GM19035 (cell line): ENCODE data around the gene PGP.
"Not testable (repeated sequence)": the region's sequence is repeated elsewhere in the genome, so short reads cannot be mapped to it uniquely, and the experiment has no call there.

ENCODE experiments used
- ATAC-seq: cut with Tn5 transposase; IDR thresholded peaks from one replicate; pipeline ENCODE4 v1.9.1; 2021; ENCODE audit not compliant: unreplicated experiment

Gene PGP, protein sequence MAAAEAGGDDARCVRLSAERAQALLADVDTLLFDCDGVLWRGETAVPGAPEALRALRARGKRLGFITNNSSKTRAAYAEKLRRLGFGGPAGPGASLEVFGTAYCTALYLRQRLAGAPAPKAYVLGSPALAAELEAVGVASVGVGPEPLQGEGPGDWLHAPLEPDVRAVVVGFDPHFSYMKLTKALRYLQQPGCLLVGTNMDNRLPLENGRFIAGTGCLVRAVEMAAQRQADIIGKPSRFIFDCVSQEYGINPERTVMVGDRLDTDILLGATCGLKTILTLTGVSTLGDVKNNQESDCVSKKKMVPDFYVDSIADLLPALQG

DNA sequence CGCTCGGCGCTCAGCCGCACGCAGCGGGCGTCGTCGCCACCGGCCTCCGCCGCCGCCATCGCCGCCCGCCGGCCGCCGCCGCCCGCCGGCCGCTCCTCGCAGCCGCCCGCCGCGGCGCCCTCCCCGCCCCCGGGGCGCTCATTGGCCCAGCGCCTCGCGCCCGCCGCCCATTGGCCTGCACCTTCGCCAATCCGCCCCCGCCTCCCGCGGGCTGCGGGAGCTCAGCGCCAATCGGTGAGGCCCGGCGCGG lies at the start of gene PGP:
PGP (minus strand) TSS at position 122 of the 250 bp plus-strand sequence; CDS start at position 59, 63 bp downstream.
- ATAC-seq = peak; percentile 83

DNA sequence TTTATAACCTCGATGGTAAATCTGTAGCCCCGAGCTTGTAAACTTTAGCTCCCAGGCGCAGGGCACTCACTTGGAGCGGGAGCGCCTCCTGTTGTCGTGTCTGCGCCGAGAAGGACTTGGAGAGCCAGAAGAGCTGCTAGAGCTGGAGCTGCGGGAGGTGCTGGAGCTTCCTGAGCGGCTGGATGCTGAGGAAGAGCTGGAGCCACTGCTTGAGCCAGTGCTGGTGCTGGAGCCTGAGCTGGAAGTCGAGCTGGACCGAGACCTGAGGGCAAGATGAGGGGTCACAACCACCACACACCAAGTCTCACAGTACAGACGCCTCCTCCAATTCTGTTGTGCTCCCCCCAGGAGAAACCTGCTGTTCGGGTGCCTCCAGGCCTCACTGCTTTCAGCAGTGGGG lies 48.4 kb upstream of the PGP start:
- ATAC-seq = not testable (repeated sequence)

DNA sequence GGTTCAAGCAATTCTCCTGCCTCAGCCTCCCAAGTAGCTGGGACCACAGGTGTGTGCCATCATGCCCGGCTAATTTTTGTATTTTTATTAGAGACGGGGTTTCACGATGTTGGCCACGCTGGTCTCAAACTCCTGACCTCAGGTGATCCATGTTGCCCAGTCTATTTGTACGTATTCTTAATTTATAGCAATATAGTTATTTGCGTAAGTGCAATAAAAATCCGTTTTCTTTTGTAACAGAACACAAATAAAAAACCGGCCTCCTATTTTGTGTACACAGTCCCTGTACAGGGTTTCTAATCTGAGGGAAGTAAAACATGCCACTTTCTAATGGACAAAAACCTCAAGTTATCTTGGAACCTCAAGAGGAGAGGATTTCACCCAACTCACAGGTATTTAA lies 45.6 kb upstream of the PGP start:
- ATAC-seq = no peak

DNA sequence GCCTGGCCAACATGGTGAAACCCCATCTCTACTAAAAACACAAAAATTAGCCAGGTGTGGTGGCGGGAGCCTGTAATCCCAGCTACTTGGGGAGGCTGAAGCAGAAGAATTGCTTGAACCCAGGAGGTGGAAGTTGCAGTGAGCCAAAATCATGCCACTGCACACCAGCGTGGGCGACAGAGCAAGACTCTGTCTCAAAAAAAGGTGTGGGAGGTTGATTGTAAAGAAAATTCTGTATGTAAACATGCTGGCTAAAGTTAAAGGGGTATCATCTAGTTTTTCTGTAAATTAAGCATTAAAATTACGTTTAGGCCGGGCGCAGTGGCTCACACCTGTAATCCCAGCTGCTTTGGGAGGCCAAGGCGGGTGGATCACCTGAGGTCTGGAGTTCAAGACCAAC lies 43.9 kb upstream of the PGP start:
- ATAC-seq = not testable (repeated sequence)

DNA sequence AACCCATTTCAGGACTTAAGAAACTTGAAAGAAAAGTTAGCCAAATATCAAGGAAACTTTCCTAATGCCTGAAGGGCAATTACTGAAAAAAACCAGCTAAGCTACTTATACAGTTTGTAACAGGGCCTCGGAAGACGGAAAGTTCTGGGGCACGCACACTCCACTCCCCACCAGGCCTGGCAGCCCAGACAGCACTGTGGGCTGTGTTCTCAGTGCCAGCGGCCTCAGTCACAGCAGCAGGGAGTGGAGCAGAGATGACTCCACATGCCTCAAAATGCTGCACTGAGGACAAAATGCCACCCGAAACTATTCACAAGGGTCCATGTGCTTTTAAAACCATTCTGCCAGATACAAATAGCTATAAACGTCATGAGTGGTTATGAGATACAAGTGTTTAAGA lies 43.1 kb upstream of the PGP start:
- ATAC-seq = no peak

DNA sequence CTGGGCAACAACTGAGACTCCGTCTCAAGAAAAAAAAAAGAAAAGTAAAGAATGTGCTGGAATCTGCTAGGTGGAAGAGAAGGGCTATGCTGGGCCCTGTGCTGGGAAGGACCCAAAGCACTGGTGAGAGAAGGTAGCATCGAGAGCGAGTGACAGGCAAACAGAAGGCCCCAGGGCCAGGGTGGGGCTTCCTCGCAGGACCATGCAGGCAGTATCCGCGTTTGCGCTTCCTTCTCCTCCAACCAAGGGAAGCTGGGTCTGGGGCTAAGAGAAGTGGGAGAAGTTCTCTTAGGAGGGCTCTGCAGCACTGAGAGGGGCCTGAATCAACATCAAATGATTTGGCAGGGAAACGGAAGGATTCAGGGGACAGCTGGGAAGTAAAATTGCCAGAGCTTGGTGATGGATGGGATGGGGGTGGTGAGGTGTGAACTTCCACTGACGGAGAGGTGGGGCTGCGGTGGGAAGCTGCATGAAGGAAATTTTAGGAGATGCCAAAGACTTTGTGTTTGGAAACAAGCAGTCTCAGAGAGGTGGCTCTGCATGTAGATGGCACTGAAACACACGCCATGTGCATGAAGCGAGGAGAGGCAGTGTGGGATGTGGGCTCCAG lies 42.0 kb upstream of the PGP start:
- ATAC-seq = no peak

DNA sequence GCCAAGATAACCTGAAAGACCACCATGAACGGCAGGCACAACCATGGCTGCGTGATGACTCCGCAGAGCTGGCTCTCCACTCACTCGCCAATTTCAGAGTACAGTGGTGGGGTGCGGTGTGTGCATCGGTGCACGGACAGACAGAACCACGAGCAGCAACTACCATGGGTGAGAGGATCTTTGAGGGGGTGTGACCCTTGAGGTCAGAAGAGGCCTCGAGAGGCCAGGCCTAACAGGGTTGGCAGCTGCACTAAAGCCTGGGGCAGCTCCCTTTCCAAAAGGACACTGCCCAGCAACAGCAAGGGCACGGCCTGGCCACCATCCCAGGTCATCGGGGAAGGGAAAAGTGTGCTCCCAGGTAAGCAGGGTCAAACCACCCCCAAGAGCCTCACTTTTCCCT lies 38.7 kb upstream of the PGP start:
- ATAC-seq = no peak

DNA sequence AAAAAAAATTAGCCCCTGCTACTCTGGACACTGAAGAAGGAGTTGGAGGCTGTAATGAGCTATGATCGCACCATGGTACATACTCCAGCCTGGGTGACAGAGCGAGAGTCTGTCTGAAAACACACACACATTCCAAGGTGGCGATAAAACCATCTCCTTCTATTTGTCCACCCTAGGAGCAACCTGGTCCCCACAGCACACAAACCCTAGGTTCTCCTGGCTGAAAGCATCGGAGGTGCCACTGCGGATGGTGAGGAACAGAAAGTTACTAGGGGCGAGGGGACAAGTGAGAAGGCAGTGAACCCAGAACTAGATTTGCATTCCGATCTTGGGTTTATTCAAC lies 38.1 kb upstream of the PGP start:
- no peak for ATAC-seq

DNA sequence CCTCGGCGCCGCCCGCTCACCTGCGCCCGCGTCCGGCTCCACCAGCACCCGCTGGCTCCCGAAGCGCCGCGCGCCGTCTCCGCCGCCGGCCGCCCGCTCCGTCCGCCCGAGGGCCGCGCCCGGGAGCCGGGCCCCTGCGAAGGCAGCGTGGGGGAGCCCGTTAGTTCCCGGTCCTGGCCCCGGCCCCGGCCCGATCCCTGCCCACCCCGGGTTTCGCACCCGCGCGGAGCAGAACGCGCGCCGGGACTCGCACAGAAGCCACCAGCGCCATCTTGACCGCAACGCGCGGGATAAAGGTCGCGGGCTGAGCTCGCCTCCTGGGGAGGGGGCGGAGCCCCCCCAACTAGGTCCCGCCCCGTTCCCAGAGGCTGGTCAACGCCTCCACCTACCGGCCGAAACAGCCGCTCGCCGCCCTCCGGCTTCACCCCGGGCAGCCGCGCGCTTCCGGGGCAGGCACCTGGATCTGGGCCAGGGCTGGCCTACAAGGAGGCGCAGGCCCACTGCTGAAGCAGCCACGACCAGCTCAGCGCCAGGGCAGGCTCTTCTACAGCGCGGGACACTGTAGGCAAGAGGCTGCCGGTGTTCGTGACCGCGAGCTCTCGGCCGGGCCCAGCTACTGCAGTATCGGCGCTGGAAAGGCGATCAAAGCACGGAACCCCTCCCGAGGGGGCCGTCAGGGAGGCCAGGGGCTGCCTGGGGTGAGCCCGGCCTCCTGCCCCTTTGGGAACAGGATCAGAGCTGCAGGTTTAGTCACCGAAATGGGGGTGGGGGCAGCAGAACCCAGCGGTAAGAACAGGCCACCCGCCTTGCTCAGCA lies 36.9 kb upstream of the PGP start, which contains the start of gene ECI1:
ECI1 (minus strand) TSS at position 292 of the 816 bp plus-strand sequence; CDS start at position 271, 21 bp downstream.
- peak; percentile 90 for ATAC-seq

DNA sequence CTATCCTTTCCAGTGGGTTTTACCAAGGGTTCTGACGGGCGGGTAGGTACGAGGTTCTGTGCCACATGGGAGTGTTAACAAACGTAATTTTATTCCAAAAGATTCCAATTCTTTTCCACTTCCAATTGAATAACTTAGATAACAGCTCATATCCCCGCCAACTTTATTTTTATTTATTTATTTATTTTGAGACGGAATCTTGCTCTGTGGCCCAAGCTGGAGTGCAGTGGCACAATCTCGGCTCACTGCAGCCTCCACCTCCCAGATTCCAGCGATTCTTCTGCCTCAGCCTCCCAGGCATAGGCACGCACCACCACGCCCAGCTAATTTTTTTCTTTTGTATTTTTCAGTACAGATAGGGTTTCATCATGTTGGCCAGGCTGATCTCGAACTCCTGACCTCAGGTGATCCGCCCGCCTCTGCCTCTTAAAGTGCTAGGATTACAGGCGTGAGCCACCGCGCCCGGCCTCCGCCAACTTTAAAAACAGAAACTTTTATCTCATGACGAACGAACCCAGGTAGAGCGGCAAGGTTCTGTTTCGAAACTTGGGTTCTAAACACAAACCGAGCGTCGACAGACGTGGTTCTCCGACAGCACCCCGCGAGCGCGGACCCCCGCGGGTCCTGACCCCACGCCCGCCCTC lies 36.1 kb upstream of the PGP start:
- no peak for ATAC-seq

DNA sequence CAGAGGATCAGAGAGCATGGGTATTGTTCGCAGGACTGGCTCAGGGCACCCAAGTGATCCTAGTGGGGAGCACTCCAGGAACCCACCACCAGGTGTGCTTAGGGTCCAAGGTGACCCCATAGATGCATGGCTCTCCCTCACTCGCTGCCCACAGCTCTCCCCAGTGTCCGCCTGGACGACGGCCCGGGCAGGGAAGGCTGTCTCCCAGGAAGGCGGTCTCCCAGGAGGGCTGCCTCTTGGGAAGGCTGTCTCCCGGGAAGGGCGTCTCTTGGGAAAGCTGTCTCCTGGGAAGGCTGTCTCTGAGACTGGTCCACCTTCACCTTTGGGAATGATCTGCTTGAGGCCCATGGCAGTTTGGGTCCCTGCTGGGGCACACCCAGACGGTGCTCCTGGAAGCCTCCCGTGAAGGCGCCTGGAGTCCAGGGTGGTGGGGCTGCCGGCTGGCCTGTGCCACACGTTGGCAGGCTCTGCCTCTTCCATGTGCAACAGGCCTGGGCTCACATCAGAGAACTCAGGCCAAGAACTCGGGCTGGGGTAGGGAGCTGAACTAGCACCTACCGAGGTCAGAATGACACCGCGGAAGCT lies 31.8 kb upstream of the PGP start:
- ATAC-seq = no peak

DNA sequence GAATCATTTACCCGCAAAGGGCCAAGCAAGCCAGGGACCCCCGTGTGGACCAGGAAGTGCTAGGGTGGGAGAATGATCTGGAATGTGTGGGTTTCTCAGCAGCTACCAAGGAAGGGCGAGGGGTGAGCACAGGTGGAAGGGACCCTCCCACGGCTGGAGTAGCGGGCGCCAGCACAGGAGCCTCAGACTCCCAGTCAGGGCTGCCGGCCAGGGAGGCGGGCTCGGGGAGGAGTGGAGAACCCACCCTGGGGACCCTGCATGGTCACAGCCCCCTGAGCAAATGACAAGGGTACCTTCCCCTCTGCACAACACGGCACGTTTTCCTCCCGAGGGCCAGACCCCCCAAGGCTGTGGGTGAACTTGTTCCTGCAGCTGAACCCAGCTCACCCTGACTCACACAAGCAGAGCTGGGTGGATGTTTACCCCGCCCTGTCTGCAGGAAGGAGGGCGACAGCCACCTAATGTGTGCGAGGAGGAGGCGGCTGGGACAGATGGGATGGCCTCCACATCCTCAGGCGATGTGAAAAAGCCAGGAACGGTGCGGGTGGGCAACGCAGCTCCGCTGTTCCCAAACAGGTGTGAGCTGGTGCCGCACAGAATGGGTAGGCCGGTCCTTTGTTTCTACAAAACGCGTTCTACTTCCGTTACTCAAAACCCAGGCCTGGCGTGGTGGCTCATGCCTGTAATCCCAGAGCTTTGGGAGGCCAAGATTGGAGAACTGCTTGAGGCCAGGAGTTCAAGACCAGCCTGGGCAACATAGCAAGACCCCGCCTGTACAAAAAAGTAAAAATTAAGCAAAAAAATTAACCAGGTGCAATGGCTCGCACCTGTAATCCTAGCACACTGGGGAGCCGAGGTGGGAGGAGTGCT lies 30.5 kb upstream of the PGP start:
- ATAC-seq = no peak

DNA sequence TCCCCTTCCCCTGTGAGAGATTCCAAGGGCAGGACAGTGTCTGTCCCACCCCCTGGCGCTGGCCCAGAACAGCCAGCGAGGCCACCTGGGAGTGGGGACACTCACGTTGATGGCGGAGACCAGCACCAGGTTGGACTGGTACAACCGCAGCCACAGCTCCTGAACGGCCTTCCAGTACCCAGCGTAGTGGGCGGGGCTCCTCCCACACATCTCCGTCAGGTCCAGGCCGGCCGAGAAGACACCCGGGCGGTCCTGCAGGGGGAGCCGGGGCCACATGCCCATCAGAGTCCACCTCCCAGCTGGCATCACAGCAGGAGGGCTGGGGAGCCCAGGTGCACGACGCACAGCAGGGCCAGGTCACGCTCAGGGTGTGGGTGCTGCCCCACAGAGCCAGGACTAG lies 29.7 kb upstream of the PGP start:
- no peak for ATAC-seq

DNA sequence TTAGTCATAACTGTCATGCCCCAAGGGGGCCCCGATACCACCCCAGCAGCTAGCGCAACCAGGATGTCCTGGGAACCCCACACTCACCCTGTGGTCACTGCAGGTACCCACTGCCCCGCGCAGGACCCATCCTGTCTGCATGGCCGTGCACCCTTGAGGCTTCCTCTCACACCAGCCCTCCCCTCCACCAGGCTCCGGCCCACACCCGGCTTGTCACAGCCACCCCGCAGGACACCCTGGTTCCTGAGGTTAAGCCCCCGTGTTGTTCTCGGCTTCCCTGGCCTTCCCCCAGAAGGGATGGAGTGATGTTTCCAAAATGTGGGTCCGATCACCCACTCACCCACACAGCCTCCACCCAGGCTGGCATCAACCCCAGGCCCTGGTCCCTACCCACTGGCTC lies 29.1 kb upstream of the PGP start:
- ATAC-seq = no peak

DNA sequence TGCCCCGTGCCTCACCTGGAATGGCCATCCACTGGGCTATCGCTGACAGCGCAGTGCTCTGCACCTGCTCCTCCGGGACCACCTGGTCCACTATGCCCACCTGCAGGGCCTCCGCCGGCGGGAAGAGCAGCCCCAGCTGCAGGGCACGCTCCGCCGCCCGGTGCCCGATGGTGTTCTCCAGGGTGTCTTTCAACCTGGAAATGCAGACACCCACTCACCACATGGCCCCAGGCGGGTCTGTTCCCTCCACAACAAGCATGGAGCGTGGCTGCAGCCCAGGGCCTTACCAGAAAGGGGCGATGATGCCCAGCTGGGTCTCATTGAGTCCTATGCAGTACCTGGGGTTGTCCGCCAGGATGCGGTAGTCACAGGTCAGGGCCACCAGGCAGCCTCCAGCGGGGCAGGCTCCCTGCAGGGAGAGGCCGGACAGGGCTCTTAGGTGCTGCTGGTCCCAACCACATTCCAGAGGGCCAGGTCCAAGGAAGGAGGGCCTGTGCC lies 28.4 kb upstream of the PGP start:
- ATAC-seq = no peak

DNA sequence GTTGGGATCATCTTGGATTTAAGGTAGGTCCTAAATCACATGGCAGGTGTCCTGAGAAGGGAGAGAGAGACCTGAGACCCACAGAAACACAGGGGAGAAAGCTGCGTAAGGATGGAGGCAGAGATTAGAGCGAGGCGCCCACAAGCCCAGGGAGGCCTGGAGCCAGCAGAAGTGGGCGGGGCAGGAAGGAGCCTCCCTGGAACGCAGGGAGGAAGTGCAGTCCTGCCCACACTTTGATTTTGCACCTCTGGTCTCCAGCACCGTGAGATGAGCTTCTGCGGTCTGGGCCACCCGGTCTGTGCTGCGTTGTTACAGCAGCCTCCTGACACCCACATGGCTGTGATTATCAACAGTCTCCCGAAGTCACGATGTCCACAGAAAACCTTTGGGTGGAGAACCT lies 28.0 kb upstream of the PGP start:
- no peak for ATAC-seq

DNA sequence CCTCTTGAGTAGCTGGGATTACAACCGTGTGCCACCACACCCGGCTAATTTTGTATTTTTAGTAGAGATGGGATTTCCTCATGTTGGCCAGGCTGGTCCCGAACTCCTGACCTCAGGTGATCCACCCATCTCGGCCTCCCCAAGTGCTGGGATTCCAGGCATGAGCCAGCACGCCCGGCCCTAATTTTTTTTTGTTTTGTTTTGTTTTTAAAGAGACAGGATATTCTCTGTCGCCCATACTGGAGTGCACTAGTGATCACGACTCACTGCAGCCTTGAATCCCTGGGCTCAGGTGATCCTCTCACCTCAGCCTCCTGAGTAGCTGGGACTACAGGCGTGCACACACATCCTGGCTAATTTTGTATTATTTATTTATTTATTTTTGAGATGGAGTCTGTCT lies 25.7 kb upstream of the PGP start:
- not testable (repeated sequence) for ATAC-seq

DNA sequence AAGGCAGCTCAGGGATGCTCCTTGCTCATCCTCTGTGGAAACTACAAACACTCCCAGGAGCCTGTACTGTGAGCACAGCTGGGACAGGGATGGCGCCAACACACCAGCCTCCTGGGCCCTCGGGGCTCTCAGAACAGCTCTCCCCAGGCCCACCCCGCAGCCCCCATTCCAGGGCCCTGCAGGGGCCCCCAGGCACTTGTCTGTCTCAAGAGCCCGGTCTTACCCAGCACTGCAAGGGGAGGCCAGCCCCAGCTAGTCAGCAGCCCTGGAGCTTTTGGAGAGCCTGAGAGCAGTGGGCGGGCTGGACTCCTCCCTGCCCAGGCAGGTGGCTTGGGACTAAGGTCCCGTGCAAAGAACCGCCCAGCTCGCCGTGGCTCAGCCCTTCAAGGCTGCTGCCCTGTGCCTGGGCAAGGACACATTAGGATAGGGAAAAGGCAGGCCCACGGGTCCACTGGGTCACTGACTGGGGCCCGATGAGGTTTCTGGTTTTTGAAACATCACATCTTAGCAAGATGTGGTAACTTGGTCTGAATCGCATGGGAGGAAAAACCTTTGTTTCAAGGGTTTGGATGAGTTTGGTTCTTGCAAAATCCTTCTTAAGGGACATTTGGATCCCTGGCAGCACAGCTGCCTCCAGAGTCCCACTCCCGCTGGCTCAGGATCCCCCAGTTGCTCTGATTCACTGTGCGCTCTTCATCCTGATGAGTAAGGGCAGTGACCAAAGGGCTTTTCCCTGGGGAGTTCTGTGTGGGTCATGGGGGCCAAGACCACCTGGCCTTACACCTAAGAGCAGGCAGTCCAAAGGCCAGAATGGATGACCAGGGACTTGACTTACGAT lies 24.4 kb upstream of the PGP start:
- no peak for ATAC-seq

DNA sequence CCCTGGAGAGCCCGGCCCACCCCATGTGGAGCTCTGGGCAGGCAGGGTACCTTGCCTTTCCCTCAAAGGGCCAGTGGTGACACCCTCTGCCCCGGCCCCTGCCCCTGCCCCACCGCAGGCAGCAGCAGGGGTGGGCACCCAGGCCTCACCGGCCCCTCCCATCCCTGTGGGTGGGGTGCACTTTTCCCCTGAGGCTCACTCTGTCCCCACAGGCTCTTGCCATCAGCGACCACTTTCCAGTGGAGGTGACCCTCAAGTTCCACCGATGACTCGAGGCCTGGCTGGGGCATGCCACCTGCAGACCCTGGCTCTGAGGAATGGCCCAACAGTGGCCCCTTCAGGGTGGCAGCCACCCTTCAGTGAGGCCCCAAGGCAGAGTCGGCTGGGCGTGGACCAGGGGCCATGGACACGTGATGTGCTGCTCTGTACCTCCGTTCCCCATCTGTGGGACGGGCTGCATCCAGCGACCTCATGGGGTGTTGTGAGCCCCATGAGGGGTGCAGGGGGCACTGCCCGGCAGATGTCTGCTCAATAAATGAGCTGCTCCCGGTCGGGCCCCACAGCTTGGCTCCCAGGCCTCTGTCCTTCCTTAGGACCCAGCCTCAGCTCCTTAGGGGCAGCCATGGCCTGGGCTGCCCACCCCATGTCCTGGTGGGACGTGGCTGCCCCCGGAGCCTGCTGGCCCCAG lies 23.7 kb upstream of the PGP start:
- ATAC-seq = no peak
